H1 (cell line): ENCODE measurements around the gene KCNQ1. TPM values are rescaled to one million over a fixed set of nuclear protein-coding genes. Genes with fewer than 3 reads are reported as not detected.

Experiments
- CTCF ChIA-PET: fragments of 300-600 bp; sonication (Branson Sonifier 250); formaldehyde crosslinking; loops from one replicate; lab custom pipeline; 2021; ENCODE audit not compliant: partially characterized antibody; lab: Charles Lee
- POLR2A ChIA-PET: fragments of 300-600 bp; sonication (Branson Sonifier 250); formaldehyde crosslinking; loops from one replicate; lab custom pipeline; 2021; ENCODE audit warnings: inconsistent platforms; ENCODE audit not compliant: partially characterized antibody; lab: Charles Lee
- DNase-seq, 2 experiments: peaks; one replicate each; pipeline versions ENCODE4 v3.0.0 to v3.0.0-alpha.2; 2010 to 2022; ENCODE audit warnings: low spot score in 2 of 2, low read depth in 1 of 2, mixed read lengths in 1 of 2
- FAIRE-seq: peaks from 2 replicates; lab custom pipeline; 2011; peaks lifted over from hg19 to GRCh38; lab: Jason Lieb, UNC
- H2AFZ ChIP-seq: 2 replicates; pipeline ENCODE4 v1.8.1; 2012; ENCODE audit warnings: low read length, inconsistent platforms
- H2AK5ac ChIP-seq: 2 replicates; pipeline ENCODE4 v1.6.1; 2013; ENCODE audit warnings: low read depth, low read length
- H2BK120ac ChIP-seq: replicated peaks from 2 replicates; pipeline ENCODE3; 2013; ENCODE audit warnings: low read depth, low read length, inconsistent platforms
- H2BK12ac ChIP-seq: 2 replicates; pipeline ENCODE4 v1.6.1; 2013; ENCODE audit warnings: low read depth, low read length
- H2BK15ac ChIP-seq: 2 replicates; pipeline ENCODE4 v1.6.1; 2013; ENCODE audit warnings: low read length
- H2BK20ac ChIP-seq: 2 replicates; pipeline ENCODE4 v1.6.1; 2013; ENCODE audit warnings: low read length
- H2BK5ac ChIP-seq: 2 replicates; pipeline ENCODE4 v1.6.1; 2013; ENCODE audit warnings: low read depth, low read length
- H3K14ac ChIP-seq: 2 replicates; pipeline ENCODE4 v1.6.1; 2013; ENCODE audit warnings: inconsistent platforms; ENCODE audit not compliant: insufficient read length
- H3K18ac ChIP-seq: 2 replicates; pipeline ENCODE4 v1.6.1; 2013; ENCODE audit warnings: low read length; ENCODE audit errors: extremely low read depth
- H3K23ac ChIP-seq: 2 replicates; pipeline ENCODE4 v1.6.1; 2013; ENCODE audit warnings: inconsistent platforms; ENCODE audit not compliant: insufficient read length
- H3K23me2 ChIP-seq: 2 replicates; pipeline ENCODE4 v1.6.1; 2013; ENCODE audit warnings: low read depth, low read length
- H3K27ac ChIP-seq: 2 replicates; pipeline ENCODE4 v1.6.1; 2011; ENCODE audit warnings: low read depth, low read length, inconsistent platforms
- H3K27me3 ChIP-seq, 4 experiments: replicated peaks in 1 of 4; 1 replicate in 1 of 4; 2 replicates in 3 of 4; pipeline versions ENCODE4 v1.6.1 to v1.8.1; 2011 to 2013; ENCODE audit warnings: low read length in 3 of 4, mild to moderate bottlenecking in 3 of 4, inconsistent platforms in 2 of 4, mixed read lengths in 2 of 4, moderate library complexity in 1 of 4; ENCODE audit not compliant: control insufficient read depth in 3 of 4, insufficient read depth in 3 of 4; ENCODE audit errors: extremely low read depth in 1 of 4
- H3K36me3 ChIP-seq, 4 experiments: 2 replicates each; pipeline versions ENCODE4 v1.6.1 to v1.8.1; 2011 to 2013; ENCODE audit warnings: mild to moderate bottlenecking in 4 of 4, low read length in 3 of 4, moderate library complexity in 2 of 4, control low read depth in 1 of 4, inconsistent platforms in 1 of 4; ENCODE audit not compliant: insufficient read depth in 4 of 4, control insufficient read depth in 2 of 4
- H3K4ac ChIP-seq: replicated peaks from 2 replicates; pipeline ENCODE3; 2013; ENCODE audit warnings: low read length, low read depth, mixed read lengths, inconsistent platforms; ENCODE audit not compliant: insufficient read length
- H3K4me1 ChIP-seq, 4 experiments: replicated peaks in 1 of 4; 1 replicate in 1 of 4; 2 replicates in 3 of 4; pipeline versions ENCODE4 v1.6.1 to v1.8.1; 2011 to 2013; ENCODE audit warnings: low read length in 3 of 4, inconsistent platforms in 2 of 4, mixed read lengths in 1 of 4; ENCODE audit not compliant: insufficient read depth in 4 of 4, control insufficient read depth in 3 of 4
- H3K4me2 ChIP-seq, 2 experiments: 2 replicates each; pipeline versions ENCODE4 v1.6.1 to v1.8.1; 2011 to 2013; ENCODE audit warnings: low read depth in 2 of 2, low read length in 2 of 2, control low read depth in 1 of 2, inconsistent platforms in 1 of 2, mild to moderate bottlenecking in 1 of 2; ENCODE audit not compliant: insufficient read depth in 1 of 2
- H3K4me3 ChIP-seq, 4 experiments: fragments of 200-600, 300-600 bp in 1 of 4; sonication (generic), shearing (Covaris generic), sonication (Bioruptor Twin) in 1 of 4; 2 replicates each; pipeline versions ENCODE4 v1.5.1 to v1.8.1; 2011 to 2016; ENCODE audit warnings: low read length in 4 of 4, low read depth in 3 of 4, control low read depth in 2 of 4, inconsistent platforms in 2 of 4, mild to moderate bottlenecking in 2 of 4, mixed read lengths in 1 of 4, moderate library complexity in 1 of 4; ENCODE audit not compliant: insufficient read depth in 2 of 4; ENCODE audit errors: extremely low read depth in 1 of 4
- H3K56ac ChIP-seq: replicated peaks from 2 replicates; pipeline ENCODE3; 2013; ENCODE audit warnings: low read depth, mild to moderate bottlenecking, mixed read lengths, low read length, inconsistent platforms; ENCODE audit not compliant: insufficient read length
- H3K79me1 ChIP-seq: 2 replicates; pipeline ENCODE4 v1.6.1; 2013; ENCODE audit warnings: low read depth, low read length, control low read depth
- H3K79me2 ChIP-seq, 2 experiments: 2 replicates each; pipeline versions ENCODE4 v1.6.1 to v1.8.1; 2012 to 2013; ENCODE audit warnings: low read length in 2 of 2, mild to moderate bottlenecking in 2 of 2, inconsistent platforms in 1 of 2; ENCODE audit not compliant: insufficient read depth in 2 of 2, control insufficient read depth in 1 of 2
- H3K9ac ChIP-seq, 4 experiments: replicated peaks in 1 of 4; 1 replicate in 1 of 4; 2 replicates in 3 of 4; pipeline versions ENCODE4 v1.6.1 to v1.8.1; 2011 to 2013; ENCODE audit warnings: low read depth in 3 of 4, low read length in 3 of 4, control low read depth in 2 of 4, mild to moderate bottlenecking in 2 of 4, moderate library complexity in 2 of 4, inconsistent platforms in 1 of 4; ENCODE audit errors: extremely low read depth in 1 of 4
- H3K9me3 ChIP-seq, 2 experiments: 2 replicates each; pipeline versions ENCODE4 v1.6.1 to v1.8.1; 2012 to 2013; ENCODE audit warnings: mild to moderate bottlenecking in 2 of 2, moderate library complexity in 2 of 2, control low read depth in 1 of 2, inconsistent platforms in 1 of 2, low read depth in 1 of 2, low read length in 1 of 2, mixed read lengths in 1 of 2; ENCODE audit not compliant: insufficient read depth in 2 of 2
- H4K20me1 ChIP-seq, 2 experiments: replicated peaks in 1 of 2; 2 replicates each; pipeline versions ENCODE3 to v1.8.1; 2011 to 2013; ENCODE audit warnings: inconsistent platforms in 2 of 2, low read length in 2 of 2, mild to moderate bottlenecking in 1 of 2; ENCODE audit not compliant: insufficient read depth in 2 of 2, control insufficient read depth in 1 of 2
- H4K5ac ChIP-seq: 2 replicates; pipeline ENCODE4 v1.6.1; 2013; ENCODE audit warnings: low read length, low read depth, mixed read lengths, inconsistent platforms; ENCODE audit not compliant: insufficient read length
- H4K8ac ChIP-seq: 2 replicates; pipeline ENCODE4 v1.8.0; 2013; ENCODE audit warnings: mild to moderate bottlenecking, moderate library complexity, low read length, inconsistent platforms; ENCODE audit not compliant: insufficient read depth; ENCODE audit errors: extremely low read depth
- H4K91ac ChIP-seq: replicated peaks from 2 replicates; pipeline ENCODE3; 2013; ENCODE audit warnings: low read length, mixed read lengths, inconsistent platforms; ENCODE audit not compliant: insufficient read length
- CREB1 ChIP-seq: IDR thresholded peaks from 2 replicates; pipeline ENCODE4 v1.6.1; 2012; ENCODE audit warnings: inconsistent platforms
- POLR2A ChIP-seq, 2 experiments: IDR thresholded peaks; 1 replicate in 1 of 2; 2 replicates in 1 of 2; pipeline ENCODE4 v1.6.1; 2011; ENCODE audit warnings: low read depth in 2 of 2, low read length in 2 of 2, mild to moderate bottlenecking in 2 of 2; ENCODE audit errors: control extremely low read depth in 1 of 2
- SP2 ChIP-seq: IDR thresholded peaks from 2 replicates; pipeline ENCODE4 v1.6.1; 2012; ENCODE audit warnings: mild to moderate bottlenecking, low read length, inconsistent platforms
- WGBS, 2 experiments: shearing (Covaris generic) in 1 of 2; methylation state at CpG; one replicate each; pipeline versions ENCODE4 v1.1.6 to v1.1.7; 2013 to 2015; ENCODE audit warnings: low lambda C conversion rate in 2 of 2, mixed read lengths in 2 of 2, inconsistent platforms in 1 of 2, low coverage in 1 of 2, missing lambda C conversion rate in 1 of 2; ENCODE audit not compliant: insufficient replicate concordance in 2 of 2, insufficient coverage in 1 of 2, insufficient read length in 1 of 2; ENCODE audit errors: extremely low coverage in 1 of 2, missing lambda C conversion rate in 1 of 2; 5-methylcytosine and 5-hydroxymethylcytosine counted together
- polyA plus RNA-seq, 7 experiments: library from polyadenylated mRNA; depleted of rRNA in 3 of 7; stranded (reverse) in 5 of 7; unstranded in 2 of 7; fragments of >200 nt in 5 of 7; fragments of 200-250 nt in 2 of 7; gene quantifications; 1 replicate in 5 of 7; 2 replicates in 1 of 7; 4 replicates in 1 of 7; pipeline versions ENCODE4 v1.2.1 to v1.2.3, GENCODE V29; 2011 to 2013; ENCODE audit warnings: missing spikeins in 2 of 7, mixed read lengths in 2 of 7
- total RNA-seq: library from RNA; stranded (reverse); fragmentation: NEBNext Ultra II Directional; extraction: Animal tissue kit (Norgen Biotek cat#: 25700); gene quantifications from 2 replicates; pipeline ENCODE4 v1.2.1, GENCODE V29; 2021
- TF ChIP-seq, protein P1 (sequence below): IDR thresholded peaks from 2 replicates; pipeline ENCODE4 v1.6.1; 2012; ENCODE audit warnings: inconsistent platforms
- TF ChIP-seq, protein P2 (sequence below), 3 experiments: IDR thresholded peaks; 1 replicate in 2 of 3; 2 replicates in 1 of 3; pipeline versions ENCODE4 v1.5.1 to v1.6.1; 2011; ENCODE audit warnings: low read length in 3 of 3, mild to moderate bottlenecking in 3 of 3, inconsistent platforms in 2 of 3, low read depth in 1 of 3, moderate library complexity in 1 of 3; ENCODE audit not compliant: insufficient read depth in 1 of 3; ENCODE audit errors: control extremely low read depth in 1 of 3

KCNQ1 gene
- total and polyA plus RNA-seq, 2 of the 8 experiments (the other 6 are each of a cell fraction or from before 2014, with no cell fraction given), result 1.9 to 2.0 TPM

DNA sequence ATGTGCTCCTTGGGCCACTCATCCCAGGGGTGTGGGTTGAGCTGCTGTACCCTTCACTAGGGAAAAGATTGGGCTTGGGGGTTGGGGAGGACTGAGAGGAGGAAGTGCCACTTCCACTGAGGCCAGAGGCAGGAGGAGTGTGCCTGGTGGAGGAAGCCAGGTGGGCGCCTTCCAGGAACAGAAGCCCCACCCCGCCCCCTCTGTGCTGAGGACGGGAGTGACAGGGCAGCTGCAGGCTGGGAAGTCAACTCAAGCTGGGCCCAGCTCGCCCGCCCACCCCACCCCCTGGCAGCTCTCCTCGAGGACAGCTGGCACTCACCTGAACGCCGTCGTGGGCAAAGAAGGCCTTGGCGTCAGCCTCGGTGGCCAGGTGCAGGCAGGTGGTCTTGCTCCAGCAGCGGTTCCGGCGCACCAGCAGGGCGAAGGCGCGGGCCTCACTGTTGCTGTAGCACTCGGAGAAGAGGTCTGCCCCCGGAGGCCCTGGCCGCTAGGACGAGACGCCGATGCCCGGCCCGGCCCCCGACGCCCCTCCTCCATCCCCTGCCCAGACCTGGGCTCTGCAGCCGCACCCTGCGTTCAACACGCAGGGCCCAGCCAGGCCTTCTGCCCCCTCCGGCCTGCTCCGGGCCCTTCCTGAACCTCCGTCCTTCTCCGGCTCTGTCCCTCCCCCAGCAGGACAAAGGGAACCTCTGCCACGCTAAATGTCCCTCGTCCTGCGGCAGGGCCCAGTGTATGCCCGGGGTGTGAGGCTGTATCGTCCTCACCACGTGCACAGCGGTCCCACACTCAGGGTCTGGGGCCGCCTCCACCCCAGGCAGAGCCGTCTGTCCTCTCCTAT is 30.8 kb upstream of the KCNQ1 start:
- H2BK12ac ChIP-seq, result no peak overlapping the region
- no peaks in the 10 kb centered on the region; a peak in 1 of 7 replicates for H3K27me3 ChIP-seq
- 98% methylated on average over 7 of the region's 43 CpGs; no CpG with 5 or more reads in 1 of the 2 experiments for WGBS, 2 experiments
- DNase-seq (no peak), FAIRE-seq (no peak)
- no peak overlapping the region for H2AK5ac ChIP-seq
- H3K56ac ChIP-seq, result no peak overlapping the region
- H3K23me2 ChIP-seq, result no peaks in the 10 kb centered on the region
- H3K79me1 ChIP-seq, result no peaks in the 10 kb centered on the region
- POLR2A ChIA-PET, result interaction anchor here (0.7 to 2.3 kb wide), 3 partner anchors 9 to 13 kb away, joined by 3 to 4 read pairs (median 4); partner anchors contain the start of gene TSSC4
- no peak overlapping the region for H3K9ac ChIP-seq
- no peak overlapping the region for H2BK120ac ChIP-seq
- H2BK5ac ChIP-seq, result no peak overlapping the region
- no peak overlapping the region for H3K4me2 ChIP-seq
- H3K4me3 ChIP-seq, result no peak overlapping the region
- H3K27ac ChIP-seq, result no peak overlapping the region
- H3K9me3 ChIP-seq, result no peaks in the 10 kb centered on the region
- H2BK20ac ChIP-seq, result no peak overlapping the region
- peak overlapping the region; percentile 79 for H4K8ac ChIP-seq
- CTCF ChIA-PET, result interaction anchor here (0.6 to 2.6 kb wide), 11 partner anchors 13 to 479 kb away, joined by 3 to 23 read pairs (median 5); partner anchors contain the start of gene TSSC4
- no peak overlapping the region for H4K91ac ChIP-seq
- H3K4me1 ChIP-seq, result no peaks in the 10 kb centered on the region
- H3K79me2 ChIP-seq, result no peaks in the 10 kb centered on the region
- H4K5ac ChIP-seq, result no peak overlapping the region
- no peak overlapping the region for H3K18ac ChIP-seq
- TF ChIP-seq, protein P1, sequence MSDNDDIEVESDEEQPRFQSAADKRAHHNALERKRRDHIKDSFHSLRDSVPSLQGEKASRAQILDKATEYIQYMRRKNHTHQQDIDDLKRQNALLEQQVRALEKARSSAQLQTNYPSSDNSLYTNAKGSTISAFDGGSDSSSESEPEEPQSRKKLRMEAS, result peak; percentile 33; the same call in 1 of the 2 replicates
- TF ChIP-seq, protein P2, sequence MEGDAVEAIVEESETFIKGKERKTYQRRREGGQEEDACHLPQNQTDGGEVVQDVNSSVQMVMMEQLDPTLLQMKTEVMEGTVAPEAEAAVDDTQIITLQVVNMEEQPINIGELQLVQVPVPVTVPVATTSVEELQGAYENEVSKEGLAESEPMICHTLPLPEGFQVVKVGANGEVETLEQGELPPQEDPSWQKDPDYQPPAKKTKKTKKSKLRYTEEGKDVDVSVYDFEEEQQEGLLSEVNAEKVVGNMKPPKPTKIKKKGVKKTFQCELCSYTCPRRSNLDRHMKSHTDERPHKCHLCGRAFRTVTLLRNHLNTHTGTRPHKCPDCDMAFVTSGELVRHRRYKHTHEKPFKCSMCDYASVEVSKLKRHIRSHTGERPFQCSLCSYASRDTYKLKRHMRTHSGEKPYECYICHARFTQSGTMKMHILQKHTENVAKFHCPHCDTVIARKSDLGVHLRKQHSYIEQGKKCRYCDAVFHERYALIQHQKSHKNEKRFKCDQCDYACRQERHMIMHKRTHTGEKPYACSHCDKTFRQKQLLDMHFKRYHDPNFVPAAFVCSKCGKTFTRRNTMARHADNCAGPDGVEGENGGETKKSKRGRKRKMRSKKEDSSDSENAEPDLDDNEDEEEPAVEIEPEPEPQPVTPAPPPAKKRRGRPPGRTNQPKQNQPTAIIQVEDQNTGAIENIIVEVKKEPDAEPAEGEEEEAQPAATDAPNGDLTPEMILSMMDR (IDR thresholded peaks at IDR 0.05; ENCODE audit: control extremely low read depth in 1 of 3, insufficient read depth in 1 of 3, low read depth in 1 of 3, low read length in 3 of 3), result 0 out of 4 replicates have a peak, but pooled peaks of 1 of the 3 experiments have one; percentile 4
- TF ChIP-seq SP2 (no peak), CREB1 (no peak), POLR2A (IDR thresholded peaks at IDR 0.05; ENCODE audit: control extremely low read depth in 1 of 2, low read depth in 2 of 2, low read length in 2 of 2) (no peak)
- H2AFZ ChIP-seq, result no peak overlapping the region
- no peak overlapping the region for H3K23ac ChIP-seq
- H4K20me1 ChIP-seq, result no peaks in the 10 kb centered on the region
- no peak overlapping the region for H2BK15ac ChIP-seq
- no peak overlapping the region for H3K14ac ChIP-seq
- no peak overlapping the region for H3K4ac ChIP-seq
- no peaks in the 10 kb centered on the region for H3K36me3 ChIP-seq
